Eye (tissue), 1 donor: ENCODE data around the gene TMEM18.
"Not testable (repeated sequence)": the region's sequence is repeated elsewhere in the genome, so short reads cannot be mapped to it uniquely, and the experiment has no call there.

Experiments
- DNase-seq: peaks from one replicate; pipeline ENCODE4 v3.0.0-alpha.2; 2015

Gene TMEM18

GRCh38 chr2:677056-677958, at the start of gene TMEM18:
TSS of gene TMEM18 (minus strand) at chr2:677406. CDS start at chr2:677345, 61 bp downstream.
- DNase-seq = peak; percentile 99

GRCh38 chr2:726169-726568, 49.0 kb upstream of the TMEM18 start:
- no peak for DNase-seq

- no peak for DNase-seq
Observed at GRCh38 chr2:725468-725867, 48.3 kb upstream of the TMEM18 start.

GRCh38 chr2:723761-724160, 46.6 kb upstream of the TMEM18 start:
- DNase-seq = peak; percentile 50

- DNase-seq = no peak
Observed at GRCh38 chr2:720842-721241, 43.6 kb upstream of the TMEM18 start.

GRCh38 chr2:719734-720133, 42.5 kb upstream of the TMEM18 start:
- DNase-seq = no peak

GRCh38 chr2:719191-719590, 42.0 kb upstream of the TMEM18 start:
- DNase-seq = no peak

GRCh38 chr2:717661-718060, 40.5 kb upstream of the TMEM18 start:
- no peak for DNase-seq

GRCh38 chr2:715854-716560, 38.8 kb upstream of the TMEM18 start:
- DNase-seq = peak; percentile 38

- DNase-seq = no peak
Observed at GRCh38 chr2:715038-715437, 37.8 kb upstream of the TMEM18 start.

- peak; percentile 87 for DNase-seq
Observed at GRCh38 chr2:714005-714741, 37.0 kb upstream of the TMEM18 start.

GRCh38 chr2:710867-711665, 33.9 kb upstream of the TMEM18 start:
- peak; percentile 38 for DNase-seq

- DNase-seq = peak; percentile 50
Observed at GRCh38 chr2:709138-709765, 32.0 kb upstream of the TMEM18 start.

- DNase-seq = no peak
Observed at GRCh38 chr2:708667-709066, 31.5 kb upstream of the TMEM18 start.

GRCh38 chr2:705971-706511, 28.8 kb upstream of the TMEM18 start:
- DNase-seq = no peak

- not testable (repeated sequence) for DNase-seq
Observed at GRCh38 chr2:702765-703164, 25.6 kb upstream of the TMEM18 start.

GRCh38 chr2:696999-697627, 19.9 kb upstream of the TMEM18 start:
- no peak for DNase-seq

GRCh38 chr2:696463-696862, 19.3 kb upstream of the TMEM18 start:
- no peak for DNase-seq

GRCh38 chr2:694906-695510, 17.8 kb upstream of the TMEM18 start:
- peak; percentile 9 for DNase-seq

GRCh38 chr2:694174-694573, 17.0 kb upstream of the TMEM18 start:
- peak; percentile 28 for DNase-seq

GRCh38 chr2:693606-694005, 16.4 kb upstream of the TMEM18 start:
- no peak for DNase-seq
